HG02840 (cell line): ENCODE data around the gene CDK5R1.

Experiments
- ATAC-seq: cut with Tn5 transposase; IDR thresholded peaks from one replicate; pipeline ENCODE4 v1.9.1; 2021; ENCODE audit warnings: mild to moderate bottlenecking, moderate library complexity, moderate number of reproducible peaks; ENCODE audit not compliant: unreplicated experiment, low FRiP score

The CDK5R1 gene

GRCh38 chr17:32536736-32537643 is 50.2 kb downstream of the CDK5R1 start:
- no peak for ATAC-seq
